ENCODE measurements around the gene DRG1. TPM values are rescaled to one million over a fixed set of nuclear protein-coding genes. Genes with fewer than 3 reads are reported as not detected.

Gene DRG1
- total and polyA plus RNA-seq, 10 of the 15 experiments (the other 5 are each of a cell fraction or from before 2014, with no cell fraction given): 59.7 to 147 (median 85.8) TPM

DNA sequence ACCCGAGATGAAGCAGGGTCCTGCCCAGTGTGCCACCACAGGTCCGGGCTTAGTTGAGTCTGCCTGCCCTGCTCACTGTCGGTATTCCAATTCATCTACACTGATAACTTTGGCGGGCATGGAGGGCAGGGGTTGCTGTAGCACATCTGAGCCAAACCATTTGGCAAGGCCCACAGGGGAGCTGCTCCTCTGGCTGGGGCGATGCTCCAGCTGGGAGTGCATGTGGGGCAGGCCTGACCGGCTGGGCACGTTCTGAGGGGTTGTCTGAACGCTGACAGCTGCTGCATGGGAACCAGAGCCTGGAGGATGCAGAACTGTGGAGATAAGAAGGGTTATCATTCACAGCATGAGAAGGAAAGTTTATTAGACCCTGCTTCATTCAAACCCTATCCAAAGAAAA is 40.4 kb downstream of the DRG1 start:
- POLR2A ChIA-PET: no interaction called here
- FAIRE-seq: no peak
- CTCF ChIA-PET: interaction anchor here (1.3 to 1.7 kb wide), 2 partner anchors 12 to 191 kb away, joined by 3 to 7 read pairs; no protein-coding TSS in a partner anchor

More for the DNA sequence above, 40.4 kb downstream of the DRG1 start:
- ATAC-seq (no peak), DNase-seq (ENCODE audit: low read depth, low spot score) (no peak)
- SMC1A ChIA-PET (ENCODE audit: uncharacterized antibody, unreplicated experiment): interaction anchor here (0.8 to 1.4 kb wide), 2 partner anchors 12 to 14 kb away, joined by 3 to 4 read pairs; no protein-coding TSS in a partner anchor
- Histone ChIP-seq H2AFZ (ENCODE audit: control insufficient read depth, low read depth, low read length) (no peak overlapping the region), H3K27ac (ENCODE audit: control insufficient read depth, insufficient read depth) (no peak overlapping the region), H3K36me3 (ENCODE audit: control insufficient read depth in 2 of 2, insufficient read depth in 2 of 2, low read length in 1 of 2) (peaks cover 34 to 43% of the 10 kb centered on the region in 2 experiments), H4K20me1 (ENCODE audit: control insufficient read depth, insufficient read depth) (no peaks in the 10 kb centered on the region), H3K9ac (ENCODE audit: control insufficient read depth, insufficient read depth, low read length) (no peak overlapping the region), H3K27me3 (replicated peaks in 1 of 2; ENCODE audit: control insufficient read depth in 2 of 2, insufficient read depth in 2 of 2, low read length in 1 of 2) (no peaks in the 10 kb centered on the region), H3K4me2 (ENCODE audit: control insufficient read depth, insufficient read depth) (no peak overlapping the region), H3K79me2 (ENCODE audit: control insufficient read depth, insufficient read depth, low read length) (no peaks in the 10 kb centered on the region), H3K9me3 (replicated peaks; ENCODE audit: control insufficient read depth, insufficient read depth, low read length) (no peaks in the 10 kb centered on the region), H3K4me1 (ENCODE audit: control insufficient read depth, insufficient read depth, low read length) (no peaks in the 10 kb centered on the region), H3K4me3 (no peak overlapping the region)
- TF ChIP-seq, protein P1, sequence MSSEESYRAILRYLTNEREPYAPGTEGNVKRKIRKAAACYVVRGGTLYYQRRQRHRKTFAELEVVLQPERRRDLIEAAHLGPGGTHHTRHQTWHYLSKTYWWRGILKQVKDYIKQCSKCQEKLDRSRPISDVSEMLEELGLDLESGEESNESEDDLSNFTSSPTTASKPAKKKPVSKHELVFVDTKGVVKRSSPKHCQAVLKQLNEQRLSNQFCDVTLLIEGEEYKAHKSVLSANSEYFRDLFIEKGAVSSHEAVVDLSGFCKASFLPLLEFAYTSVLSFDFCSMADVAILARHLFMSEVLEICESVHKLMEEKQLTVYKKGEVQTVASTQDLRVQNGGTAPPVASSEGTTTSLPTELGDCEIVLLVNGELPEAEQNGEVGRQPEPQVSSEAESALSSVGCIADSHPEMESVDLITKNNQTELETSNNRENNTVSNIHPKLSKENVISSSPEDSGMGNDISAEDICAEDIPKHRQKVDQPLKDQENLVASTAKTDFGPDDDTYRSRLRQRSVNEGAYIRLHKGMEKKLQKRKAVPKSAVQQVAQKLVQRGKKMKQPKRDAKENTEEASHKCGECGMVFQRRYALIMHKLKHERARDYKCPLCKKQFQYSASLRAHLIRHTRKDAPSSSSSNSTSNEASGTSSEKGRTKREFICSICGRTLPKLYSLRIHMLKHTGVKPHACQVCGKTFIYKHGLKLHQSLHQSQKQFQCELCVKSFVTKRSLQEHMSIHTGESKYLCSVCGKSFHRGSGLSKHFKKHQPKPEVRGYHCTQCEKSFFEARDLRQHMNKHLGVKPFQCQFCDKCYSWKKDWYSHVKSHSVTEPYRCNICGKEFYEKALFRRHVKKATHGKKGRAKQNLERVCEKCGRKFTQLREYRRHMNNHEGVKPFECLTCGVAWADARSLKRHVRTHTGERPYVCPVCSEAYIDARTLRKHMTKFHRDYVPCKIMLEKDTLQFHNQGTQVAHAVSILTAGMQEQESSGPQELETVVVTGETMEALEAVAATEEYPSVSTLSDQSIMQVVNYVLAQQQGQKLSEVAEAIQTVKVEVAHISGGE (CRISPR knock-in tag; IDR thresholded peaks at IDR 0.05): no peak
- TF ChIP-seq HCFC1 (IDR thresholded peaks at IDR 0.05; ENCODE audit: low read length) (no peak), RELA (IDR thresholded peaks at IDR 0.05; ENCODE audit: borderline replicate concordance, partially characterized antibody) (no peak), POLR2A (IDR thresholded peaks at IDR 0.05; ENCODE audit: low read depth, low read length) (peak; percentile 58; the same call in 1 of the 2 replicates)
- 93% methylated on average over 8 of the region's 8 CpGs for WGBS (ENCODE audit: insufficient coverage, insufficient replicate concordance, low lambda C conversion rate, missing lambda C conversion rate)
- intact Hi-C loops (cut with micrococcal nuclease; ENCODE audit: unreplicated experiment): no loop called here
- RAD21 ChIA-PET (ENCODE audit: unreplicated experiment): no interaction called here
- TSS peak; percentile 12 for BruUV-seq (replicated peaks)
- in situ Hi-C loops (cut with MboI): no loop called here
